Endodermal cell (in vitro differentiated cells): ENCODE data around the gene LILRB1. TPM values are rescaled to one million over a fixed set of nuclear protein-coding genes. Genes with fewer than 3 reads are reported as not detected.
"Not testable (repeated sequence)": the region's sequence is repeated elsewhere in the genome, so short reads cannot be mapped to it uniquely, and the experiment has no call there.

ENCODE experiments used
- DNase-seq: peaks from one replicate; pipeline ENCODE4 v3.0.0-alpha.2; 2017
- H3K27ac ChIP-seq: 2 replicates; pipeline ENCODE4 v1.5.1; 2013; ENCODE audit warnings: mild to moderate bottlenecking, low read depth, low read length, moderate library complexity
- H3K27me3 ChIP-seq: 2 replicates; pipeline ENCODE4 v1.6.1; 2013; ENCODE audit warnings: mild to moderate bottlenecking, low read length, moderate library complexity; ENCODE audit not compliant: insufficient read depth, control insufficient read depth, poor library complexity, severe bottlenecking
- H3K36me3 ChIP-seq: 2 replicates; pipeline ENCODE4 v1.7.0; 2013; ENCODE audit warnings: mild to moderate bottlenecking, low read length, moderate library complexity; ENCODE audit not compliant: control insufficient read depth, insufficient read depth
- H3K4me1 ChIP-seq: one replicate; pipeline ENCODE4 v1.7.0; 2013; ENCODE audit warnings: low read length; ENCODE audit not compliant: control insufficient read depth, insufficient read depth
- H3K4me3 ChIP-seq: 2 replicates; pipeline ENCODE4 v1.5.1; 2013; ENCODE audit warnings: mild to moderate bottlenecking, low read length, moderate library complexity
- H3K9ac ChIP-seq: 2 replicates; pipeline ENCODE4 v1.6.1; 2013; ENCODE audit warnings: mild to moderate bottlenecking, low read length, moderate library complexity; ENCODE audit not compliant: poor library complexity, severe bottlenecking; ENCODE audit errors: extremely low read depth
- H3K9me3 ChIP-seq: 2 replicates; pipeline ENCODE4 v1.6.1; 2013; ENCODE audit warnings: mild to moderate bottlenecking, low read length, moderate library complexity; ENCODE audit not compliant: control insufficient read depth
- H3K27ac Mint-ChIP-seq: 2 replicates; pipeline ENCODE4 v1.8.0; 2020; ENCODE audit warnings: mixed read lengths
- H3K27me3 Mint-ChIP-seq: 2 replicates; pipeline ENCODE4 v1.8.0; 2021; ENCODE audit warnings: mild to moderate bottlenecking, mixed read lengths; ENCODE audit not compliant: insufficient read depth
- H3K36me3 Mint-ChIP-seq: 2 replicates; pipeline ENCODE4 v1.8.0; 2020; ENCODE audit warnings: low read depth, mixed read lengths
- H3K4me1 Mint-ChIP-seq: 2 replicates; pipeline ENCODE4 v1.8.0; 2020; ENCODE audit warnings: mixed read lengths
- H3K4me3 Mint-ChIP-seq: 2 replicates; pipeline ENCODE4 v1.8.0; 2020; ENCODE audit warnings: mild to moderate bottlenecking, moderate library complexity, mixed read lengths
- H3K9me3 Mint-ChIP-seq: 2 replicates; pipeline ENCODE4 v1.8.0; 2020; ENCODE audit warnings: mild to moderate bottlenecking, mixed read lengths
- CTCF ChIP-seq: fragments of 200-600 bp; sonication (generic); conservative IDR thresholded peaks from 2 replicates; pipeline ENCODE4 v1.5.0; 2021; ENCODE audit warnings: antibody characterized with exemption, mild to moderate bottlenecking
- whole genome bisulfite sequencing, 2 experiments: methylation state at CpG; one replicate each; pipeline versions ENCODE4 v1.1.5 to v1.1.7; 2013; ENCODE audit warnings: missing lambda C conversion rate in 2 of 2, mixed read lengths in 1 of 2; ENCODE audit not compliant: insufficient coverage in 1 of 2, insufficient read length in 1 of 2; 5-methylcytosine and 5-hydroxymethylcytosine counted together
- total RNA-seq, 2 donors: library from RNA; stranded (reverse); fragmentation: NEBNext Ultra II Directional in 1 of 2; extraction: Animal tissue kit (Norgen Biotek cat#: 25700) in 1 of 2; gene quantifications; 2 replicates in 1 of 2; 3 replicates in 1 of 2; pipeline ENCODE4 v1.2.1, GENCODE V29; 2021

The LILRB1 gene
- total RNA-seq, 2 donors from 2014 or later = not detected

- H3K27me3 Mint-ChIP-seq = no peaks in the 10 kb centered on the region
- peaks cover 65% of the 10 kb centered on the region for H3K9me3 Mint-ChIP-seq
- H3K4me3 Mint-ChIP-seq = no peak overlapping the region
- DNase-seq = no peak
- H3K4me1 ChIP-seq = no peaks in the 10 kb centered on the region
- no peaks in the 10 kb centered on the region for H3K27me3 ChIP-seq
- no peak overlapping the region for H3K27ac ChIP-seq
- no peak for TF ChIP-seq CTCF
- no peak overlapping the region for H3K4me3 ChIP-seq
- H3K36me3 Mint-ChIP-seq = no peaks in the 10 kb centered on the region
- no peaks in the 10 kb centered on the region for H3K36me3 ChIP-seq
- H3K4me1 Mint-ChIP-seq = no peaks in the 10 kb centered on the region
- H3K9ac ChIP-seq = no peak overlapping the region
- H3K9me3 ChIP-seq = peaks cover 66% of the 10 kb centered on the region
- WGBS, 2 experiments = 77 to 88% methylated on average over 1 of the region's 1 CpG
- H3K27ac Mint-ChIP-seq = no peak overlapping the region
Observed at GRCh38 chr19:54673222-54673621, 42.9 kb downstream of the LILRB1 start.

- no peaks in the 10 kb centered on the region for H3K36me3 ChIP-seq
- H3K4me3 Mint-ChIP-seq = no peak overlapping the region
- H3K27me3 ChIP-seq = no peaks in the 10 kb centered on the region
- no peaks in the 10 kb centered on the region for H3K36me3 Mint-ChIP-seq
- TF ChIP-seq CTCF = peak; percentile 78
- no peak overlapping the region for H3K27ac Mint-ChIP-seq
- no peak overlapping the region for H3K4me3 ChIP-seq
- H3K4me1 Mint-ChIP-seq = no peaks in the 10 kb centered on the region
- peaks cover 64% of the 10 kb centered on the region for H3K9me3 Mint-ChIP-seq
- no peaks in the 10 kb centered on the region for H3K27me3 Mint-ChIP-seq
- H3K4me1 ChIP-seq = no peaks in the 10 kb centered on the region
- H3K9me3 ChIP-seq = peaks cover 66% of the 10 kb centered on the region
- no peak overlapping the region for H3K27ac ChIP-seq
- 0 to 42% methylated on average over 1 to 2 of the region's 2 CpGs for WGBS, 2 experiments
- no peak for DNase-seq
- H3K9ac ChIP-seq = no peak overlapping the region
Observed at GRCh38 chr19:54674021-54674617, 43.8 kb downstream of the LILRB1 start.

- H3K4me1 ChIP-seq, H3K4me1 Mint-ChIP-seq, DNase-seq, H3K27me3 Mint-ChIP-seq, H3K27ac ChIP-seq, H3K36me3 Mint-ChIP-seq, H3K4me3 Mint-ChIP-seq, H3K9ac ChIP-seq, H3K4me3 ChIP-seq, H3K27me3 ChIP-seq, H3K36me3 ChIP-seq, H3K27ac Mint-ChIP-seq: not testable (repeated sequence)
- peak; percentile 85 for TF ChIP-seq CTCF
- H3K9me3 ChIP-seq = peaks cover 62% of the 10 kb centered on the region
- 20 to 40% methylated on average over 4 to 10 of the region's 10 CpGs for WGBS, 2 experiments
- H3K9me3 Mint-ChIP-seq = peaks cover 55% of the 10 kb centered on the region
Observed at GRCh38 chr19:54676210-54676834, 46.0 kb downstream of the LILRB1 start.
